H9 (cell line): ENCODE data around the gene RAP1GAP2. TPM values are rescaled to one million over a fixed set of nuclear protein-coding genes. Genes with fewer than 3 reads are reported as not detected.

Experiments
- DNase-seq: peaks from one replicate; pipeline ENCODE4 v3.0.0-alpha.2; 2017
- H2AFZ ChIP-seq: one replicate; pipeline ENCODE4 v1.6.1; 2013; ENCODE audit warnings: mild to moderate bottlenecking, low read length, control low read depth, moderate library complexity
- H2AK5ac ChIP-seq: 2 replicates; pipeline ENCODE4 v1.6.1; 2013; ENCODE audit warnings: low read length, control low read depth, mixed read lengths; ENCODE audit not compliant: insufficient read length
- H2BK120ac ChIP-seq: one replicate; pipeline ENCODE4 v1.6.1; 2013; ENCODE audit warnings: low read depth, mild to moderate bottlenecking, low read length, control low read depth, inconsistent platforms; ENCODE audit not compliant: poor library complexity, severe bottlenecking
- H2BK12ac ChIP-seq: 2 replicates; pipeline ENCODE4 v1.6.1; 2013; ENCODE audit warnings: low read length, control low read depth, mixed read lengths, low read depth; ENCODE audit not compliant: insufficient read length
- H2BK15ac ChIP-seq: 2 replicates; pipeline ENCODE4 v1.6.1; 2013; ENCODE audit warnings: low read depth, low read length, control low read depth
- H2BK20ac ChIP-seq: one replicate; pipeline ENCODE4 v1.6.1; 2013; ENCODE audit warnings: low read depth, mild to moderate bottlenecking, low read length, control low read depth, inconsistent platforms; ENCODE audit not compliant: poor library complexity, severe bottlenecking
- H2BK5ac ChIP-seq: 2 replicates; pipeline ENCODE4 v1.6.1; 2013; ENCODE audit warnings: low read length, control low read depth, mixed read lengths; ENCODE audit not compliant: insufficient read length
- H3K14ac ChIP-seq: 2 replicates; pipeline ENCODE4 v1.6.1; 2013; ENCODE audit warnings: low read length, control low read depth; ENCODE audit not compliant: insufficient read depth
- H3K18ac ChIP-seq: 2 replicates; pipeline ENCODE4 v1.6.1; 2013; ENCODE audit warnings: low read depth, mild to moderate bottlenecking, mixed read lengths, low read length, control low read depth; ENCODE audit not compliant: insufficient read length
- H3K23ac ChIP-seq: 2 replicates; pipeline ENCODE4 v1.6.1; 2013; ENCODE audit warnings: low read length, control low read depth, mixed read lengths, low read depth; ENCODE audit not compliant: insufficient read length
- H3K23me2 ChIP-seq: 2 replicates; pipeline ENCODE4 v1.6.1; 2013; ENCODE audit warnings: low read depth, mild to moderate bottlenecking, mixed read lengths, low read length, control low read depth; ENCODE audit not compliant: insufficient read length, poor library complexity, severe bottlenecking
- H3K27ac ChIP-seq: 2 replicates; pipeline ENCODE4 v1.5.1; 2013; ENCODE audit warnings: low read length, control low read depth, mixed read lengths, low read depth; ENCODE audit not compliant: insufficient read length
- H3K27me3 ChIP-seq: 2 replicates; pipeline ENCODE4 v1.6.1; 2013; ENCODE audit warnings: low read length, control low read depth, inconsistent platforms; ENCODE audit not compliant: insufficient read depth
- H3K4ac ChIP-seq: 2 replicates; pipeline ENCODE4 v1.6.1; 2013; ENCODE audit warnings: low read depth, mild to moderate bottlenecking, control low read depth, inconsistent platforms, low read length, moderate library complexity
- H3K4me1 ChIP-seq: 2 replicates; pipeline ENCODE4 v1.6.1; 2013; ENCODE audit warnings: low read length, control low read depth, inconsistent platforms; ENCODE audit not compliant: insufficient read depth
- H3K4me2 ChIP-seq: 2 replicates; pipeline ENCODE4 v1.6.1; 2013; ENCODE audit warnings: low read length, control low read depth, mixed read lengths; ENCODE audit not compliant: insufficient read length, insufficient read depth
- H3K56ac ChIP-seq: 2 replicates; pipeline ENCODE4 v1.6.1; 2013; ENCODE audit warnings: low read depth, mild to moderate bottlenecking, mixed read lengths, low read length, control low read depth; ENCODE audit not compliant: insufficient read length
- H3K79me1 ChIP-seq: 2 replicates; pipeline ENCODE4 v1.6.1; 2013; ENCODE audit warnings: low read depth, mild to moderate bottlenecking, moderate library complexity, low read length, control low read depth, inconsistent platforms; ENCODE audit not compliant: insufficient read depth, poor library complexity, severe bottlenecking
- H3K79me2 ChIP-seq: 2 replicates; pipeline ENCODE4 v1.6.1; 2013; ENCODE audit warnings: low read length, control low read depth, inconsistent platforms; ENCODE audit not compliant: insufficient read depth
- H3K9ac ChIP-seq: 2 replicates; pipeline ENCODE4 v1.6.1; 2013; ENCODE audit warnings: low read length, control low read depth, mixed read lengths; ENCODE audit not compliant: insufficient read length; ENCODE audit errors: extremely low read depth
- H3K9me3 ChIP-seq: one replicate; pipeline ENCODE4 v1.6.1; 2013; ENCODE audit warnings: low read depth, low read length, inconsistent platforms; ENCODE audit not compliant: control insufficient read depth
- H3T11ph ChIP-seq: one replicate; pipeline ENCODE4 v1.6.1; 2013; ENCODE audit warnings: mild to moderate bottlenecking, low read length, control low read depth, inconsistent platforms
- H4K20me1 ChIP-seq: one replicate; pipeline ENCODE4 v1.6.1; 2013; ENCODE audit not compliant: control insufficient read depth, insufficient read length, insufficient read depth
- H4K5ac ChIP-seq: 2 replicates; pipeline ENCODE4 v1.6.1; 2013; ENCODE audit warnings: low read depth, mild to moderate bottlenecking, mixed read lengths, low read length, control low read depth; ENCODE audit not compliant: insufficient read length
- H4K8ac ChIP-seq: replicated peaks from 2 replicates; pipeline ENCODE4 v1.6.1; 2013; ENCODE audit warnings: low read length, control low read depth, mixed read lengths, low read depth; ENCODE audit not compliant: insufficient read length
- H4K91ac ChIP-seq: 2 replicates; pipeline ENCODE4 v1.6.1; 2013; ENCODE audit warnings: low read depth, mild to moderate bottlenecking, moderate library complexity, mixed read lengths, low read length, control low read depth; ENCODE audit not compliant: insufficient read length
- H3K27ac Mint-ChIP-seq, 3 experiments: 2 replicates in 2 of 3; 3 replicates in 1 of 3; pipeline ENCODE4 v1.8.0; 2020 to 2021; ENCODE audit warnings: mixed read lengths in 3 of 3, mild to moderate bottlenecking in 1 of 3, moderate library complexity in 1 of 3
- H3K27me3 Mint-ChIP-seq: 2 replicates; pipeline ENCODE4 v1.8.0; 2021; ENCODE audit warnings: low read depth, mild to moderate bottlenecking, moderate library complexity, mixed read lengths
- H3K36me3 Mint-ChIP-seq, 3 experiments: 2 replicates in 2 of 3; 3 replicates in 1 of 3; pipeline ENCODE4 v1.8.0; 2020 to 2021; ENCODE audit warnings: low read depth in 3 of 3, mixed read lengths in 3 of 3; ENCODE audit not compliant: insufficient read depth in 1 of 3
- H3K4me1 Mint-ChIP-seq, 2 experiments: 2 replicates each; pipeline ENCODE4 v1.8.0; 2020; ENCODE audit warnings: mixed read lengths in 2 of 2
- H3K4me3 Mint-ChIP-seq, 2 experiments: 2 replicates in 1 of 2; 3 replicates in 1 of 2; pipeline ENCODE4 v1.8.0; 2020 to 2021; ENCODE audit warnings: mild to moderate bottlenecking in 2 of 2, mixed read lengths in 2 of 2, moderate library complexity in 1 of 2
- H3K9me3 Mint-ChIP-seq, 2 experiments: 2 replicates in 1 of 2; 3 replicates in 1 of 2; pipeline ENCODE4 v1.8.0; 2020; ENCODE audit warnings: mild to moderate bottlenecking in 2 of 2, mixed read lengths in 2 of 2, moderate library complexity in 1 of 2
- WGBS: extraction: QIAGEN DNeasy Blood & Tissue Kit; methylation state at CpG from one replicate; pipeline ENCODE4 v1.1.7; 2013; ENCODE audit warnings: missing lambda C conversion rate, low lambda C conversion rate, mixed read lengths; ENCODE audit not compliant: insufficient read length; ENCODE audit errors: extremely low coverage; 5-methylcytosine and 5-hydroxymethylcytosine counted together
- total RNA-seq: library from RNA; stranded (reverse); gene quantifications from 2 replicates; pipeline ENCODE4 v1.2.1, GENCODE V29; 2021
- TF ChIP-seq, protein P1 (sequence below): fragments of 200-600 bp; sonication (generic); conservative IDR thresholded peaks from 3 replicates; pipeline ENCODE4 v1.8.0; 2021; ENCODE audit warnings: antibody characterized with exemption, mild to moderate bottlenecking

Gene RAP1GAP2
- total RNA-seq, 1 experiment from 2014 or later: 33.8 TPM

DNA sequence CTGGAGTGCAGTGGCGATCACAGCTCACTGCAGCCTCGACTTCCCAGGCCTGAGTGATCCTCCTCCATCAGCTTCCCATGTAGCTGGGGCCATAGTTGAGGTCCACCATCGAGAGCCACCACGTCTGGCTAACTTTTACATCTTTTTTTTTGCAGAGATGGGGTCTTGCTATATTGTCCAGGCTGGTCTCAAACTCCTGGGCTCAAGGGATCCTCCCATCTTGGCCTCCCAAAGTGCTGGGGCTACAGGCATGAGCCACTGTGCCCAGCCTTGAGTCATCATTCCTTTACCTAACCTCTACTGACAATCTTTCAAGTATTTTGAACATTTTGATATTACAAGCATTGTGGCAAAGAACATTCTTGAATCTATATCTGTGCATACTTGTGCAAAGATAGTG is 37.4 kb upstream of the RAP1GAP2 start:
- Histone ChIP-seq H3K9ac (no peak overlapping the region), H4K91ac (no peak overlapping the region), H3T11ph (no peak overlapping the region), H3K27ac (no peak overlapping the region), H3K23me2 (peaks cover 2% of the 10 kb centered on the region), H3K18ac (no peak overlapping the region), H4K8ac (no peak overlapping the region), H3K4ac (no peak overlapping the region), H2BK120ac (no peak overlapping the region), H2BK15ac (no peak overlapping the region), H2BK5ac (no peak overlapping the region), H4K20me1 (no peaks in the 10 kb centered on the region), H2BK12ac (no peak overlapping the region), H3K4me2 (no peak overlapping the region), H3K79me1 (no peaks in the 10 kb centered on the region), H3K4me1 (no peaks in the 10 kb centered on the region), H3K14ac (no peak overlapping the region), H3K9me3 (no peaks in the 10 kb centered on the region), H4K5ac (no peak overlapping the region), H3K56ac (no peak overlapping the region), H3K27me3 (no peaks in the 10 kb centered on the region), H2AFZ (no peak overlapping the region), H2AK5ac (no peak overlapping the region), H3K23ac (no peak overlapping the region), H3K79me2 (no peaks in the 10 kb centered on the region), H2BK20ac (no peak overlapping the region)
- Mint-ChIP-seq H3K27ac (no peak overlapping the region), H3K9me3 (no peaks in the 10 kb centered on the region), H3K36me3 (peaks cover 0 to 4% (median 3%) of the 10 kb centered on the region in 3 experiments; a peak in 4 of 7 replicates), H3K27me3 (peaks cover 32% of the 10 kb centered on the region), H3K4me1 (peaks cover 6% of the 10 kb centered on the region in 2 experiments), H3K4me3 (no peak overlapping the region)
- WGBS: no CpG with 5 or more reads among the region's 4 CpGs
- TF ChIP-seq, protein P1, sequence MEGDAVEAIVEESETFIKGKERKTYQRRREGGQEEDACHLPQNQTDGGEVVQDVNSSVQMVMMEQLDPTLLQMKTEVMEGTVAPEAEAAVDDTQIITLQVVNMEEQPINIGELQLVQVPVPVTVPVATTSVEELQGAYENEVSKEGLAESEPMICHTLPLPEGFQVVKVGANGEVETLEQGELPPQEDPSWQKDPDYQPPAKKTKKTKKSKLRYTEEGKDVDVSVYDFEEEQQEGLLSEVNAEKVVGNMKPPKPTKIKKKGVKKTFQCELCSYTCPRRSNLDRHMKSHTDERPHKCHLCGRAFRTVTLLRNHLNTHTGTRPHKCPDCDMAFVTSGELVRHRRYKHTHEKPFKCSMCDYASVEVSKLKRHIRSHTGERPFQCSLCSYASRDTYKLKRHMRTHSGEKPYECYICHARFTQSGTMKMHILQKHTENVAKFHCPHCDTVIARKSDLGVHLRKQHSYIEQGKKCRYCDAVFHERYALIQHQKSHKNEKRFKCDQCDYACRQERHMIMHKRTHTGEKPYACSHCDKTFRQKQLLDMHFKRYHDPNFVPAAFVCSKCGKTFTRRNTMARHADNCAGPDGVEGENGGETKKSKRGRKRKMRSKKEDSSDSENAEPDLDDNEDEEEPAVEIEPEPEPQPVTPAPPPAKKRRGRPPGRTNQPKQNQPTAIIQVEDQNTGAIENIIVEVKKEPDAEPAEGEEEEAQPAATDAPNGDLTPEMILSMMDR: no peak
- no peak for DNase-seq
